CD4-positive, alpha-beta T cell (primary cell): Measurements from ENCODE around the gene SSPN. TPM values are rescaled to one million over a fixed set of nuclear protein-coding genes. Genes with fewer than 3 reads are reported as not detected.

ENCODE experiments used
- ATAC-seq: fragments of 200-7000 bp; cut with Tn5 transposase; one replicate; pipeline ENCODE4 v1.10.0; 2022; ENCODE audit warnings: mild to moderate bottlenecking; ENCODE audit not compliant: poor library complexity
- CTCF ChIA-PET: fragments of 350-600 bp; sonication (Branson Sonifier 250); formaldehyde crosslinking; loops from one replicate; lab custom pipeline; 2021; ENCODE audit warnings: antibody characterized with exemption, inconsistent platforms; lab: Charles Lee
- POLR2A ChIA-PET: fragments of 350-600 bp; sonication (Branson Sonifier 250); formaldehyde crosslinking; loops from one replicate; lab custom pipeline; 2021; ENCODE audit warnings: antibody characterized with exemption, inconsistent platforms; lab: Charles Lee
- DNase-seq, 14 experiments: peaks; one replicate each; pipeline ENCODE4 v3.0.0-alpha.2; 2013 to 2020; ENCODE audit warnings: mixed read lengths in 2 of 14
- H3K27ac ChIP-seq, 2 donors: one replicate each; pipeline versions ENCODE4 v1.5.1 to v1.7.0; 2013; ENCODE audit warnings: low read length in 2 of 2, low read depth in 1 of 2, mild to moderate bottlenecking in 1 of 2
- H3K27me3 ChIP-seq, 2 experiments: 1 replicate in 1 of 2; 2 replicates in 1 of 2; pipeline versions ENCODE4 v1.6.1 to v1.7.0; 2013; ENCODE audit warnings: low read length in 2 of 2, control low read depth in 1 of 2, mild to moderate bottlenecking in 1 of 2, moderate library complexity in 1 of 2; ENCODE audit not compliant: insufficient read depth in 2 of 2, control insufficient read depth in 1 of 2
- H3K36me3 ChIP-seq: one replicate; pipeline ENCODE4 v1.6.1; 2013; ENCODE audit warnings: low read length, control low read depth; ENCODE audit not compliant: insufficient read depth
- H3K4me1 ChIP-seq: one replicate; pipeline ENCODE4 v1.6.1; 2013; ENCODE audit warnings: low read length, control low read depth; ENCODE audit not compliant: insufficient read depth
- H3K4me3 ChIP-seq: one replicate; pipeline ENCODE4 v1.5.1; 2013; ENCODE audit warnings: mild to moderate bottlenecking, low read length, moderate library complexity
- H3K9me3 ChIP-seq, 2 experiments: 1 replicate in 1 of 2; 2 replicates in 1 of 2; pipeline versions ENCODE4 v1.6.1 to v1.7.0; 2013; ENCODE audit warnings: low read length in 2 of 2, mild to moderate bottlenecking in 2 of 2, control low read depth in 1 of 2, moderate library complexity in 1 of 2; ENCODE audit not compliant: control insufficient read depth in 1 of 2, insufficient read depth in 1 of 2
- H3K27ac Mint-ChIP-seq: one replicate; pipeline ENCODE4 v1.8.0; 2020; ENCODE audit warnings: mixed read lengths
- H3K27me3 Mint-ChIP-seq: one replicate; pipeline ENCODE4 v1.8.0; 2021; ENCODE audit warnings: mixed read lengths
- H3K36me3 Mint-ChIP-seq: one replicate; pipeline ENCODE4 v1.8.0; 2021; ENCODE audit warnings: low read depth, mixed read lengths
- H3K4me1 Mint-ChIP-seq: one replicate; pipeline ENCODE4 v1.8.0; 2021; ENCODE audit warnings: low read depth, mixed read lengths
- H3K4me3 Mint-ChIP-seq: one replicate; pipeline ENCODE4 v1.8.0; 2020; ENCODE audit warnings: mild to moderate bottlenecking, mixed read lengths
- H3K9me3 Mint-ChIP-seq: one replicate; pipeline ENCODE4 v1.8.0; 2020; ENCODE audit warnings: mixed read lengths
- CTCF ChIP-seq: fragments of 200-600 bp; IDR thresholded peaks from one replicate; pipeline ENCODE4 v1.8.0; 2022; ENCODE audit warnings: antibody characterized with exemption, mild to moderate bottlenecking
- intact Hi-C, 2 experiments: fragments of 100-400 bp; cut with DNase I in 1 of 2; cut with micrococcal nuclease in 1 of 2; formaldehyde crosslinking; loops; one replicate each; pipeline versions ENCODE4 v1.15.1 to v1.9.0; 2023 to 2025; cut with DNase I, micrococcal nuclease
- total RNA-seq, 174 experiments: library from RNA in 2 of 174; stranded (reverse) in 2 of 174; gene quantifications; one replicate each; pipeline ENCODE4 v1.2.3 and lab custom pipeline; 2021 to 2026

The SSPN gene
- total RNA-seq, 2 experiments from 2014 or later: not detected

GRCh38 chr12:26281320-26281719 is 85.9 kb downstream of the SSPN start:
- no peaks in the 10 kb centered on the region for H3K9me3 Mint-ChIP-seq
- Histone ChIP-seq H3K4me3 (no peak overlapping the region), H3K27ac (no peak overlapping the region), H3K27me3 (no peaks in the 10 kb centered on the region), H3K4me1 (no peaks in the 10 kb centered on the region), H3K9me3 (peaks cover 0 to 6% of the 10 kb centered on the region in 2 experiments), H3K36me3 (no peaks in the 10 kb centered on the region)
- no peak overlapping the region for H3K27ac Mint-ChIP-seq
- CTCF ChIA-PET: no interaction called here
- POLR2A ChIA-PET: no interaction called here
- no peak for TF ChIP-seq CTCF
- no peak for ATAC-seq
- no peak overlapping the region for H3K4me3 Mint-ChIP-seq
- no peaks in the 10 kb centered on the region for H3K4me1 Mint-ChIP-seq
- intact Hi-C loops: no loop called here
- H3K36me3 Mint-ChIP-seq: no peaks in the 10 kb centered on the region
- no peaks in the 10 kb centered on the region for H3K27me3 Mint-ChIP-seq
- no peak for DNase-seq

- Mint-ChIP-seq H3K9me3 (no peaks in the 10 kb centered on the region), H3K27ac (no peak overlapping the region), H3K36me3 (no peaks in the 10 kb centered on the region), H3K27me3 (no peaks in the 10 kb centered on the region), H3K4me1 (no peaks in the 10 kb centered on the region), H3K4me3 (no peak overlapping the region)
- Histone ChIP-seq H3K4me3 (no peak overlapping the region), H3K36me3 (no peaks in the 10 kb centered on the region), H3K4me1 (no peaks in the 10 kb centered on the region), H3K9me3 (peaks cover 0 to 6% of the 10 kb centered on the region in 2 experiments), H3K27me3 (no peaks in the 10 kb centered on the region), H3K27ac (no peak overlapping the region)
- ATAC-seq (no peak), DNase-seq (no peak)
- TF ChIP-seq CTCF: no peak
- ChIA-PET CTCF (no interaction called here), POLR2A (no interaction called here)
- intact Hi-C loops: no loop called here
Measured at GRCh38 chr12:26282339-26282940, 87.1 kb downstream of the SSPN start.

GRCh38 chr12:26283046-26283445 is 87.7 kb downstream of the SSPN start:
- H3K4me3 ChIP-seq: no peak overlapping the region
- POLR2A ChIA-PET: no interaction called here
- CTCF ChIA-PET: no interaction called here
- H3K36me3 ChIP-seq: no peaks in the 10 kb centered on the region
- ATAC-seq (no peak), DNase-seq (no peak)
- TF ChIP-seq CTCF: no peak
- no peaks in the 10 kb centered on the region for H3K4me1 ChIP-seq
- peaks cover 0 to 6% of the 10 kb centered on the region in 2 experiments for H3K9me3 ChIP-seq
- Mint-ChIP-seq H3K4me1 (no peaks in the 10 kb centered on the region), H3K9me3 (no peaks in the 10 kb centered on the region), H3K27ac (no peak overlapping the region), H3K36me3 (no peaks in the 10 kb centered on the region), H3K4me3 (no peak overlapping the region), H3K27me3 (no peaks in the 10 kb centered on the region)
- no peak overlapping the region for H3K27ac ChIP-seq
- no peaks in the 10 kb centered on the region for H3K27me3 ChIP-seq
- intact Hi-C loops: no loop called here
